Hepatocyte (in vitro differentiated cells): ENCODE measurements around the gene YTHDF2. TPM values are rescaled to one million over a fixed set of nuclear protein-coding genes. Genes with fewer than 3 reads are reported as not detected.
"Not testable (repeated sequence)": the region's sequence is repeated elsewhere in the genome, so short reads cannot be mapped to it uniquely, and the experiment has no call there.

Source experiments
- DNase-seq: peaks from one replicate; pipeline ENCODE4 v3.0.0-alpha.2; 2016; ENCODE audit warnings: low spot score
- H2AFZ ChIP-seq: fragments of 200-600 bp; sonication (generic); 2 replicates; pipeline ENCODE4 v1.6.0; 2016; ENCODE audit warnings: antibody characterized with exemption, mild to moderate bottlenecking
- H3K27ac ChIP-seq: fragments of 200-600 bp; sonication (generic); 2 replicates; pipeline ENCODE4 v1.5.1; 2016; ENCODE audit warnings: mild to moderate bottlenecking
- H3K27me3 ChIP-seq: fragments of 200-600 bp; sonication (generic); 2 replicates; pipeline ENCODE4 v1.6.1; 2016
- H3K36me3 ChIP-seq: fragments of 200-600 bp; sonication (generic); replicated peaks from 2 replicates; pipeline ENCODE4 v1.5.1; 2016; ENCODE audit warnings: low read depth; ENCODE audit not compliant: insufficient read depth
- H3K4me1 ChIP-seq: fragments of 200-600 bp; sonication (generic); 2 replicates; pipeline ENCODE4 v1.5.1; 2016; ENCODE audit warnings: mild to moderate bottlenecking, moderate library complexity; ENCODE audit not compliant: insufficient read depth
- H3K4me2 ChIP-seq: fragments of 200-600 bp; sonication (generic); 2 replicates; pipeline ENCODE4 v1.6.0; 2016
- H3K4me3 ChIP-seq: fragments of 200-600 bp; sonication (generic); 2 replicates; pipeline ENCODE4 v1.5.1; 2016; ENCODE audit warnings: mild to moderate bottlenecking
- H3K79me2 ChIP-seq: fragments of 200-600 bp; sonication (generic); 2 replicates; pipeline ENCODE4 v1.6.0; 2017; ENCODE audit warnings: mild to moderate bottlenecking
- H3K9me2 ChIP-seq: fragments of 200-600 bp; sonication (generic); replicated peaks from 2 replicates; pipeline ENCODE4 v1.6.0; 2017; ENCODE audit warnings: mild to moderate bottlenecking; ENCODE audit not compliant: insufficient read depth
- H3K9me3 ChIP-seq: fragments of 200-600 bp; sonication (generic); 2 replicates; pipeline ENCODE4 v1.5.1; 2016; ENCODE audit warnings: low read depth, mild to moderate bottlenecking
- H4K20me1 ChIP-seq: fragments of 200-600 bp; sonication (generic); 2 replicates; pipeline ENCODE4 v1.6.0; 2016; ENCODE audit warnings: mild to moderate bottlenecking; ENCODE audit not compliant: insufficient read depth, poor library complexity, severe bottlenecking
- CTCF ChIP-seq: fragments of 200-600 bp; sonication (generic); IDR thresholded peaks from 2 replicates; pipeline ENCODE4 v1.5.1; 2016; ENCODE audit warnings: antibody characterized with exemption, mild to moderate bottlenecking; ENCODE audit not compliant: poor library complexity
- EZH2 ChIP-seq: fragments of 200-600 bp; sonication (generic); IDR thresholded peaks from 2 replicates; pipeline ENCODE4 v1.6.1; 2016; ENCODE audit warnings: antibody characterized with exemption, mild to moderate bottlenecking, borderline replicate concordance
- EZH2phosphoT487 ChIP-seq: fragments of 200-600 bp; sonication (generic); IDR thresholded peaks from one replicate; pipeline ENCODE4 v1.6.1; 2018; ENCODE audit warnings: antibody characterized with exemption, mild to moderate bottlenecking, low read depth, moderate library complexity; ENCODE audit not compliant: unreplicated experiment, severe bottlenecking
- WGBS: methylation state at CpG from one replicate; pipeline ENCODE4 v1.1.6; 2016; ENCODE audit warnings: low lambda C conversion rate; ENCODE audit errors: missing lambda C conversion rate; 5-methylcytosine and 5-hydroxymethylcytosine counted together
- polyA plus RNA-seq: library from polyadenylated mRNA; unstranded; fragments of >200 nt; fragmentation: Nextera tagmentation; extraction: Ambion mirVana; gene quantifications from 2 replicates; pipeline ENCODE4 v1.2.1, GENCODE V29; 2016
- total RNA-seq: library from RNA; depleted of rRNA; stranded (reverse); fragments of >200 nt; gene quantifications from 2 replicates; pipeline ENCODE4 v1.2.3, GENCODE V29; 2014

YTHDF2 gene
- total and polyA plus RNA-seq, 2 experiments from 2014 or later, result 71.9 to 83.3 TPM

- H2AFZ ChIP-seq, result no peak overlapping the region
- no peaks in the 10 kb centered on the region for H3K27me3 ChIP-seq
- no peak overlapping the region for H3K27ac ChIP-seq
- no peak overlapping the region for H3K4me3 ChIP-seq
- no peaks in the 10 kb centered on the region for H3K4me1 ChIP-seq
- TF ChIP-seq EZH2 (no peak), CTCF (no peak), EZH2phosphoT487 (no peak)
- no peaks in the 10 kb centered on the region for H3K9me3 ChIP-seq
- no peaks in the 10 kb centered on the region for H4K20me1 ChIP-seq
- no peaks in the 10 kb centered on the region for H3K36me3 ChIP-seq
- no peak overlapping the region for H3K4me2 ChIP-seq
- no peak for DNase-seq
- no peaks in the 10 kb centered on the region for H3K79me2 ChIP-seq
- 72% methylated on average over 5 of the region's 5 CpGs for WGBS
- no peaks in the 10 kb centered on the region for H3K9me2 ChIP-seq
Measured at GRCh38 chr1:28720376-28720775, 16.4 kb upstream of the YTHDF2 start.

GRCh38 chr1:28721927-28722326 lies 14.8 kb upstream of the YTHDF2 start:
- 86% methylated on average over 18 of the region's 18 CpGs for WGBS

GRCh38 chr1:28725365-28725764 lies 11.4 kb upstream of the YTHDF2 start:
- not testable (repeated sequence) for H3K9me2 ChIP-seq, H3K36me3 ChIP-seq, H3K4me1 ChIP-seq, H3K9me3 ChIP-seq, H3K27me3 ChIP-seq, H3K79me2 ChIP-seq, H4K20me1 ChIP-seq, H3K27ac ChIP-seq, H3K4me2 ChIP-seq, H3K4me3 ChIP-seq, H2AFZ ChIP-seq, DNase-seq
- WGBS, result 96% methylated on average over 5 of the region's 5 CpGs

More at GRCh38 chr1:28721927-28722326, 14.8 kb upstream of the YTHDF2 start:
- H3K9me3 ChIP-seq, DNase-seq, H3K9me2 ChIP-seq, H3K79me2 ChIP-seq, H4K20me1 ChIP-seq, H3K4me2 ChIP-seq, H3K27me3 ChIP-seq, H3K4me1 ChIP-seq, H2AFZ ChIP-seq, H3K4me3 ChIP-seq, H3K27ac ChIP-seq, H3K36me3 ChIP-seq: not testable (repeated sequence)

GRCh38 chr1:28735961-28736449 lies 735 bp upstream of the YTHDF2 start:
- Histone ChIP-seq H3K4me2 (peak overlapping the region; percentile 89), H3K4me1 (peaks cover 38% of the 10 kb centered on the region), H3K27ac (peak overlapping the region; percentile 98), H4K20me1 (peaks cover 32% of the 10 kb centered on the region), H3K36me3 (no peaks in the 10 kb centered on the region), H2AFZ (peak overlapping the region; percentile 92), H3K9me2 (no peaks in the 10 kb centered on the region), H3K9me3 (no peaks in the 10 kb centered on the region), H3K4me3 (peak overlapping the region; percentile 19), H3K79me2 (peaks cover 43% of the 10 kb centered on the region), H3K27me3 (no peaks in the 10 kb centered on the region)
- 4% methylated on average over 15 of the region's 15 CpGs for WGBS
- DNase-seq, result no peak
- TF ChIP-seq EZH2 (no peak), CTCF (no peak)
